Sciatic nerve (tissue), 2 donors: ENCODE data around the gene TTLL11. TPM values are rescaled to one million over a fixed set of nuclear protein-coding genes. Genes with fewer than 3 reads are reported as not detected.
A peak's percentile ranks its signal among the peaks of the same experiment; 100 is the strongest.

ENCODE experiments used
- ATAC-seq: fragments of 200-7000 bp; cut with Tn5 transposase; one replicate; pipeline ENCODE4 v1.9.1; 2020; ENCODE audit warnings: mild to moderate bottlenecking, moderate library complexity
- DNase-seq: peaks from one replicate; pipeline ENCODE4 v3.0.0-alpha.2; 2020; ENCODE audit warnings: low spot score
- intact Hi-C: fragments of 100-400 bp; cut with DNase I; formaldehyde crosslinking; loops from one replicate; pipeline ENCODE4 v1.14.2; 2022
- total RNA-seq: library from RNA; stranded (reverse); fragmentation: NEBNext Ultra II Directional; extraction: Animal tissue kit (Norgen Biotek cat#: 25700); gene quantifications from one replicate; pipeline ENCODE4 v1.2.1, GENCODE V29; 2021
- donor health status: DM: no; HTN: no; CAD: no.
- donor health status: DM: no; HTN: no; CAD: no.

Gene TTLL11
- total RNA-seq, 1 donor from 2014 or later, result 14.2 TPM

GRCh38 chr9:121862371-121863332 is 230.5 kb downstream of the TTLL11 start:
- peak; percentile 35 for DNase-seq
- intact Hi-C loops, result no loop called here
- ATAC-seq, result no peak

GRCh38 chr9:121861501-121862180 is 231.5 kb downstream of the TTLL11 start:
- peak; percentile 70 for ATAC-seq
- intact Hi-C loops, result no loop called here
- DNase-seq, result peak; percentile 59

GRCh38 chr9:121860744-121861143 is 232.4 kb downstream of the TTLL11 start:
- DNase-seq (peak; percentile 70), ATAC-seq (peak; percentile 90)
- intact Hi-C loops, result no loop called here

GRCh38 chr9:121860213-121860612 is 232.9 kb downstream of the TTLL11 start:
- ATAC-seq, result no peak
- intact Hi-C loops, result no loop called here

GRCh38 chr9:121859646-121860045 is 233.5 kb downstream of the TTLL11 start:
- peak; percentile 18 for DNase-seq
- intact Hi-C loops, result no loop called here
- no peak for ATAC-seq

More at GRCh38 chr9:121860213-121860612, 232.9 kb downstream of the TTLL11 start:
- peak; percentile 30 for DNase-seq

- intact Hi-C loops, result no loop called here
- DNase-seq (peak; percentile 21), ATAC-seq (no peak)
Measured at GRCh38 chr9:121858788-121859187, 234.3 kb downstream of the TTLL11 start.

GRCh38 chr9:121857928-121858327 is 235.2 kb downstream of the TTLL11 start:
- ATAC-seq (no peak), DNase-seq (peak; percentile 45)
- intact Hi-C loops, result no loop called here

- DNase-seq (peak; percentile 25), ATAC-seq (no peak)
- intact Hi-C loops, result no loop called here
Measured at GRCh38 chr9:121855476-121855875, 237.6 kb downstream of the TTLL11 start.

- ATAC-seq (no peak), DNase-seq (peak; percentile 47)
- intact Hi-C loops, result no loop called here
Measured at GRCh38 chr9:121853617-121854395, 239.3 kb downstream of the TTLL11 start.

GRCh38 chr9:121852651-121853616 is 240.2 kb downstream of the TTLL11 start:
- ATAC-seq (peak; percentile 88), DNase-seq (peak; percentile 70)
- intact Hi-C loops, result no loop called here

- intact Hi-C loops, result no loop called here
- ATAC-seq, result peak; percentile 4
- no peak for DNase-seq
Measured at GRCh38 chr9:121852241-121852640, 240.9 kb downstream of the TTLL11 start.

GRCh38 chr9:121851641-121852091 is 241.4 kb downstream of the TTLL11 start:
- intact Hi-C loops, result no loop called here
- DNase-seq (peak; percentile 49), ATAC-seq (peak; percentile 84)

GRCh38 chr9:121850366-121850765 is 242.7 kb downstream of the TTLL11 start:
- intact Hi-C loops, result no loop called here
- ATAC-seq (no peak), DNase-seq (peak; percentile 10)

- ATAC-seq (no peak), DNase-seq (no peak)
- intact Hi-C loops, result no loop called here
Measured at GRCh38 chr9:121849554-121849953, 243.6 kb downstream of the TTLL11 start.

GRCh38 chr9:121844562-121844961 is 248.5 kb downstream of the TTLL11 start:
- DNase-seq (no peak), ATAC-seq (no peak)
- intact Hi-C loops, result no loop called here

GRCh38 chr9:121844098-121844497 is 249.0 kb downstream of the TTLL11 start:
- intact Hi-C loops, result no loop called here
- peak; percentile 49 for ATAC-seq
- DNase-seq, result no peak

GRCh38 chr9:121842612-121842978 is 250.5 kb downstream of the TTLL11 start:
- DNase-seq (no peak), ATAC-seq (no peak)
- intact Hi-C loops, result no loop called here
